K562 (cell line): ENCODE data around the gene SEMA4F. TPM values are rescaled to one million over a fixed set of nuclear protein-coding genes. Genes with fewer than 3 reads are reported as not detected.

Experiments used
- ATAC-seq: fragments of 200-7000 bp; cut with Tn5 transposase; 3 replicates; pipeline ENCODE4 v1.9.1; 2020; ENCODE audit warnings: moderate library complexity
- BruUV-seq: library from RNA; stranded (reverse); fragments of 400-500 nt; replicated peaks from 2 replicates; lab custom pipeline; 2021; lab: Mats Ljungman, UMichigan
- CTCF ChIA-PET: fragments of 300-600 bp; formaldehyde crosslinking; extraction: SDS; loops from one replicate; lab custom pipeline; 2021; ENCODE audit warnings: low intra/inter-chr PET ratio; lab: Yijun Ruan, JAX
- POLR2A ChIA-PET: fragments of 300-600, 350-650 bp; sonication (Branson Sonifier 250); formaldehyde crosslinking; extraction: SDS; loops from one replicate; lab custom pipeline; 2021; ENCODE audit warnings: antibody characterized with exemption, inconsistent platforms; lab: Yijun Ruan, JAX
- DNase-seq, 4 experiments: peaks; one replicate each; pipeline versions ENCODE4 v3.0.0 to v3.0.0-alpha.2; 2011 to 2018; ENCODE audit warnings: low spot score in 3 of 4, mixed read lengths in 3 of 4; ENCODE audit errors: extremely low read depth in 1 of 4
- FAIRE-seq: peaks from 2 replicates; lab custom pipeline; 2011; peaks lifted over from hg19 to GRCh38; lab: Jason Lieb, UNC
- H2AFZ ChIP-seq: 2 replicates; pipeline ENCODE4 v1.6.0; 2011; ENCODE audit warnings: low read depth, low read length, control low read depth, inconsistent platforms
- H3K27ac ChIP-seq: fragments of 200-600 bp; 3 replicates; pipeline ENCODE4 v1.8.0; 2011; ENCODE audit warnings: low read depth, mild to moderate bottlenecking, control low read depth, inconsistent platforms, low read length, moderate library complexity, mixed read lengths; ENCODE audit errors: extremely low read depth
- H3K27me3 ChIP-seq, 2 experiments: fragments of 300-600 bp in 1 of 2; 2 replicates in 1 of 2; 3 replicates in 1 of 2; pipeline versions ENCODE4 v1.6.0 to v1.8.0; 2011; ENCODE audit warnings: inconsistent platforms in 2 of 2, low read length in 2 of 2, mild to moderate bottlenecking in 1 of 2, mixed read lengths in 1 of 2, moderate library complexity in 1 of 2; ENCODE audit not compliant: control insufficient read depth in 2 of 2, insufficient read depth in 2 of 2
- H3K36me3 ChIP-seq: fragments of 300-600 bp; 3 replicates; pipeline ENCODE4 v1.8.0; 2011; ENCODE audit warnings: mild to moderate bottlenecking, low read length, inconsistent platforms; ENCODE audit not compliant: control insufficient read depth, insufficient read depth
- H3K4me1 ChIP-seq, 2 experiments: fragments of 200-600 bp in 1 of 2; replicated peaks in 1 of 2; 2 replicates in 1 of 2; 3 replicates in 1 of 2; pipeline versions ENCODE4 v1.5.1 to v1.8.0; 2011; ENCODE audit warnings: inconsistent platforms in 2 of 2, low read length in 2 of 2, mild to moderate bottlenecking in 1 of 2, mixed read lengths in 1 of 2, moderate library complexity in 1 of 2; ENCODE audit not compliant: control insufficient read depth in 2 of 2, insufficient read depth in 2 of 2
- H3K4me2 ChIP-seq: 2 replicates; pipeline ENCODE4 v1.6.1; 2011; ENCODE audit warnings: low read length, control low read depth, inconsistent platforms, mixed read lengths; ENCODE audit not compliant: insufficient read depth
- H3K4me3 ChIP-seq: fragments of 200-600 bp; sonication (generic), shearing (Covaris generic); 2 replicates; pipeline ENCODE4 v1.5.1; 2016; ENCODE audit warnings: control low read depth, inconsistent platforms
- H3K79me2 ChIP-seq: fragments of 200-600 bp; 3 replicates; pipeline ENCODE4 v1.8.0; 2011; ENCODE audit warnings: low read length, inconsistent platforms; ENCODE audit not compliant: control insufficient read depth, insufficient read depth
- H3K9ac ChIP-seq, 2 experiments: 2 replicates each; pipeline versions ENCODE4 v1.6.0 to v1.6.1; 2011; ENCODE audit warnings: low read depth in 2 of 2, low read length in 2 of 2, control low read depth in 1 of 2, inconsistent platforms in 1 of 2, mild to moderate bottlenecking in 1 of 2, mixed read lengths in 1 of 2; ENCODE audit not compliant: insufficient read depth in 1 of 2
- H3K9me1 ChIP-seq: one replicate; pipeline ENCODE4 v1.6.0; 2011; ENCODE audit warnings: inconsistent platforms, mild to moderate bottlenecking, low read length, moderate library complexity; ENCODE audit not compliant: control insufficient read depth, insufficient read depth
- H3K9me3 ChIP-seq: replicated peaks from 2 replicates; pipeline ENCODE4 v1.5.1; 2011; ENCODE audit warnings: low read depth, low read length, inconsistent platforms; ENCODE audit not compliant: control insufficient read depth, insufficient read depth
- H4K20me1 ChIP-seq: replicated peaks from 2 replicates; pipeline ENCODE4 v1.6.1; 2011; ENCODE audit warnings: low read length, inconsistent platforms, mixed read lengths; ENCODE audit not compliant: control insufficient read depth, insufficient read depth
- CREB1 ChIP-seq, 2 experiments: sonication (generic) in 1 of 2; formaldehyde crosslinking in 1 of 2; IDR thresholded peaks; 2 replicates each; pipeline versions ENCODE4 v1.6.1 to v1.8.0; 2012 to 2022; ENCODE audit warnings: inconsistent platforms in 1 of 2, mild to moderate bottlenecking in 1 of 2, missing genetic modification reagents in 1 of 2, moderate library complexity in 1 of 2
- HIVEP1 ChIP-seq: fragments of 250-450 bp; sonication (Bioruptor Pico); IDR thresholded peaks from 2 replicates; pipeline ENCODE4 v1.4.0; 2020; ENCODE audit warnings: mild to moderate bottlenecking
- KLF16 ChIP-seq: IDR thresholded peaks from 2 replicates; pipeline ENCODE4 v1.6.1; 2016; ENCODE audit warnings: antibody characterized with exemption
- MEIS2 ChIP-seq: fragments of 450-650 bp; IDR thresholded peaks from 2 replicates; pipeline ENCODE4 v1.6.1; 2014; ENCODE audit warnings: mild to moderate bottlenecking; ENCODE audit not compliant: partially characterized antibody
- TEAD1 ChIP-seq, 2 experiments: fragments of 450-650 bp in 1 of 2; sonication (generic) in 1 of 2; formaldehyde crosslinking; IDR thresholded peaks; 2 replicates each; pipeline versions ENCODE4 v1.4.0 to v1.8.0; 2020 to 2022; ENCODE audit warnings: mild to moderate bottlenecking in 2 of 2, missing genetic modification reagents in 1 of 2
- TRIM24 ChIP-seq, 2 experiments: fragments of 450-650 bp; IDR thresholded peaks; 2 replicates each; pipeline ENCODE4 v1.6.1; 2016
- ZNF232 ChIP-seq: sonication (generic); formaldehyde crosslinking; IDR thresholded peaks from 2 replicates; pipeline ENCODE4 v1.8.0; 2022; ENCODE audit warnings: mild to moderate bottlenecking, missing genetic modification reagents
- ZNF778 ChIP-seq: fragments of 450-650 bp; formaldehyde crosslinking; IDR thresholded peaks from 2 replicates; pipeline ENCODE4 v1.4.0; 2020; ENCODE audit warnings: mild to moderate bottlenecking, moderate library complexity
- ZZZ3 ChIP-seq: fragments of 450-650 bp; IDR thresholded peaks from 2 replicates; pipeline ENCODE4 v1.6.1; 2016; ENCODE audit warnings: antibody characterized with exemption, mild to moderate bottlenecking, moderate library complexity
- WGBS: fragments of 100-300 bp; shearing (Covaris generic); methylation state at CpG from one replicate; pipeline ENCODE4 v1.1.6; 2016; ENCODE audit warnings: low coverage, mixed read lengths; ENCODE audit not compliant: insufficient coverage; ENCODE audit errors: missing lambda C conversion rate; 5-methylcytosine and 5-hydroxymethylcytosine counted together
- in situ Hi-C: fragments of 300-500 bp; cut with MboI; formaldehyde crosslinking; loops from 4 replicates; pipeline ENCODE4 v1.15.0; 2018; ENCODE audit warnings: inconsistent platforms, mixed read lengths
- intact Hi-C: fragments of 100-400 bp; cut with micrococcal nuclease; formaldehyde crosslinking; loops from 2 replicates; pipeline ENCODE4 v1.14.2; 2022
- polyA plus RNA-seq, 8 experiments: library from polyadenylated mRNA; depleted of rRNA in 4 of 8; stranded (reverse) in 5 of 8; unstranded in 3 of 8; fragments of >200 nt; fragmentation: Nextera tagmentation in 2 of 8; fragmentation: Illumina TruSeq in 1 of 8; extraction: Ambion mirVana in 2 of 8; extraction: Trizol in 1 of 8; gene quantifications; 2 replicates each; pipeline versions ENCODE4 v1.2.1 to v1.2.3, GENCODE V29; 2011 to 2014; ENCODE audit warnings: inconsistent platforms in 1 of 8, missing spikeins in 1 of 8
- total RNA-seq, 7 experiments: library from RNA; depleted of rRNA in 6 of 7; stranded (reverse); fragments of >200 nt in 6 of 7; fragmentation: Illumina TruSeq in 2 of 7; extraction: Trizol in 2 of 7; gene quantifications; 2 replicates each; pipeline versions ENCODE4 v1.2.1 to v1.2.3, GENCODE V29; 2011 to 2021; ENCODE audit warnings: low replicate concordance in 1 of 7
- TF ChIP-seq, protein P1 (sequence below): fragments of 450-650 bp; formaldehyde crosslinking; IDR thresholded peaks from 2 replicates; pipeline ENCODE4 v1.4.0; 2020; ENCODE audit warnings: mild to moderate bottlenecking, mixed read lengths
- TF ChIP-seq, protein P2 (sequence below): sonication (generic); formaldehyde crosslinking; IDR thresholded peaks from 2 replicates; pipeline ENCODE4 v1.8.1; 2022; ENCODE audit warnings: missing genetic modification reagents

SEMA4F gene
- total and polyA plus RNA-seq, 9 of the 15 experiments (the other 6 are each of a cell fraction or from before 2014, with no cell fraction given): 0.08 to 1.6 (median 0.33) TPM

DNA sequence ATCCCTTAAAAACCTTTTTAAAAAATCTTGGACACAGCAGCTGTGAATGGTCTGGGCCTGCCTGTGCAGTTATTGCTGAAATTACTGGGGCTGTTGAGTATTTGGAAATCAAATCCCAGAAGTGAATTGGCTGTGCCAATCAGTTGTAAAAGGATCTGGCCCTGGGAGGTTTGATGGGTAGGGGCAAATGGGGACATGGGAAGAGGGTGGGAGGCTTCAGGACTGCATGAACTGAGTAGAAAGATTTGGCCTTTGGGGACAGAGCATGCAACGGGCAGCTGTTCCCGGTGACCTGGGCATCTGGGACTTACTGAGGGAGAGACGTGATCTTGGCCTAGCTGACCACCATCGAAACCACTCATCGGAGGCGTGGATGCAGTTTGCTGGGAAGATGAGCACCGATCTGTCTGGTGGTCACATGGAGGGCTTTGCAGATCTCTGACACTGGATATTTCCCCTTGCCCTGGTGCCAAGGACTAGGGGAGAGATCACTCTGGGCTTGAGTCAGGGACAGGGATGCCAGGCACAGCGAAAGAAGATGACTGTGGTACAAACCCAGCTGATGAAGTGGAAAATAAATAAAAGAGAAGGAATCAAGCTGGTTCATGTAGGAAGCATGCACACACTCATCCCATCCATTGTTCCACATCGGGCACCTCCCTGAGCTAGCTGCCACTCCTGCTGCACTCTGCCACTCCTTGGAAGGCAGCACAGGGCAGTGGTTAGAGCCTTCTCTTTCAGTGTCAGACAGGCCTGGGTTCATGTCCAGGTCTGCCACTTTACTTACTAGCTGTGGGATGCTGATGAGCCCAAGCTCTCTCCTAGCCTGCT is 58.4 kb downstream of the SEMA4F start:
- no peak overlapping the region for H3K9ac ChIP-seq
- TF ChIP-seq CREB1 (IDR thresholded peaks at IDR 0.05) (no peak), CREB1 (CRISPR knock-in tag; IDR thresholded peaks at IDR 0.05) (no peak), ZNF232 (CRISPR knock-in tag) (no peak), ZNF778 (CRISPR knock-in tag) (no peak), KLF16 (no peak), MEIS2 (no peak), HIVEP1 (no peak), TRIM24 (IDR thresholded peaks at IDR 0.05) (no peak), ZZZ3 (no peak), TEAD1 (CRISPR knock-in tag; IDR thresholded peaks at IDR 0.05) (no peak)
- TF ChIP-seq, protein P1, sequence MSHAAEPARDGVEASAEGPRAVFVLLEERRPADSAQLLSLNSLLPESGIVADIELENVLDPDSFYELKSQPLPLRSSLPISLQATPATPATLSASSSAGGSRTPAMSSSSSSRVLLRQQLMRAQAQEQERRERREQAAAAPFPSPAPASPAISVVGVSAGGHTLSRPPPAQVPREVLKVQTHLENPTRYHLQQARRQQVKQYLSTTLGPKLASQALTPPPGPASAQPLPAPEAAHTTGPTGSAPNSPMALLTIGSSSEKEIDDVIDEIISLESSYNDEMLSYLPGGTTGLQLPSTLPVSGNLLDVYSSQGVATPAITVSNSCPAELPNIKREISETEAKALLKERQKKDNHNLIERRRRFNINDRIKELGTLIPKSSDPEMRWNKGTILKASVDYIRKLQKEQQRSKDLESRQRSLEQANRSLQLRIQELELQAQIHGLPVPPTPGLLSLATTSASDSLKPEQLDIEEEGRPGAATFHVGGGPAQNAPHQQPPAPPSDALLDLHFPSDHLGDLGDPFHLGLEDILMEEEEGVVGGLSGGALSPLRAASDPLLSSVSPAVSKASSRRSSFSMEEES (CRISPR knock-in tag): no peak
- TF ChIP-seq, protein P2, sequence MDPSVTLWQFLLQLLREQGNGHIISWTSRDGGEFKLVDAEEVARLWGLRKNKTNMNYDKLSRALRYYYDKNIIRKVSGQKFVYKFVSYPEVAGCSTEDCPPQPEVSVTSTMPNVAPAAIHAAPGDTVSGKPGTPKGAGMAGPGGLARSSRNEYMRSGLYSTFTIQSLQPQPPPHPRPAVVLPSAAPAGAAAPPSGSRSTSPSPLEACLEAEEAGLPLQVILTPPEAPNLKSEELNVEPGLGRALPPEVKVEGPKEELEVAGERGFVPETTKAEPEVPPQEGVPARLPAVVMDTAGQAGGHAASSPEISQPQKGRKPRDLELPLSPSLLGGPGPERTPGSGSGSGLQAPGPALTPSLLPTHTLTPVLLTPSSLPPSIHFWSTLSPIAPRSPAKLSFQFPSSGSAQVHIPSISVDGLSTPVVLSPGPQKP: no peak
- TF ChIP-seq, all 486 proteins: peak for 0
- 1% methylated on average over 9 of the region's 9 CpGs for WGBS
- DNase-seq (no peak), ATAC-seq (no peak), FAIRE-seq (no peak)
- Histone ChIP-seq H3K4me1 (peaks cover 0 to 7% of the 10 kb centered on the region in 2 experiments; a peak in 2 of 5 replicates), H3K27me3 (peaks cover 14 to 31% of the 10 kb centered on the region in 2 experiments), H3K27ac (no peak overlapping the region), H3K9me3 (no peaks in the 10 kb centered on the region), H3K36me3 (no peaks in the 10 kb centered on the region), H3K4me3 (no peak overlapping the region), H4K20me1 (no peaks in the 10 kb centered on the region), H3K79me2 (no peaks in the 10 kb centered on the region), H2AFZ (no peak overlapping the region), H3K9me1 (no peaks in the 10 kb centered on the region), H3K4me2 (no peak overlapping the region)
- POLR2A ChIA-PET: no interaction called here
- CTCF ChIA-PET: no interaction called here
- intact Hi-C loops: no loop called here
- no TSS peak for BruUV-seq
- in situ Hi-C loops: loop anchor here (25.0 kb wide), 1 partner anchor 900 kb away; no protein-coding TSS in a partner anchor
